KBM-7 (cell line): ENCODE measurements around the gene DKC1.

Experiments
- DNase-seq: peaks from one replicate; pipeline ENCODE4 v3.0.0-alpha.2; 2015
- in situ Hi-C: fragments of 300-500 bp; cut with MboI; formaldehyde crosslinking; loops from 2 replicates; pipeline ENCODE4 v1.14.3; 2020; ENCODE audit warnings: low sequenced_read_pairs, low pct_unique_long_range_greater_than_20kb, mixed read lengths

DKC1 gene

GRCh38 chrX:154734061-154734781, 28.4 kb upstream of the DKC1 start:
- in situ Hi-C loops = no loop called here
- DNase-seq = peak; percentile 85

GRCh38 chrX:154735695-154736393, 26.8 kb upstream of the DKC1 start:
- no peak for DNase-seq
- in situ Hi-C loops = no loop called here

GRCh38 chrX:154737136-154737535, 25.5 kb upstream of the DKC1 start:
- in situ Hi-C loops = no loop called here
- DNase-seq = no peak

DNA sequence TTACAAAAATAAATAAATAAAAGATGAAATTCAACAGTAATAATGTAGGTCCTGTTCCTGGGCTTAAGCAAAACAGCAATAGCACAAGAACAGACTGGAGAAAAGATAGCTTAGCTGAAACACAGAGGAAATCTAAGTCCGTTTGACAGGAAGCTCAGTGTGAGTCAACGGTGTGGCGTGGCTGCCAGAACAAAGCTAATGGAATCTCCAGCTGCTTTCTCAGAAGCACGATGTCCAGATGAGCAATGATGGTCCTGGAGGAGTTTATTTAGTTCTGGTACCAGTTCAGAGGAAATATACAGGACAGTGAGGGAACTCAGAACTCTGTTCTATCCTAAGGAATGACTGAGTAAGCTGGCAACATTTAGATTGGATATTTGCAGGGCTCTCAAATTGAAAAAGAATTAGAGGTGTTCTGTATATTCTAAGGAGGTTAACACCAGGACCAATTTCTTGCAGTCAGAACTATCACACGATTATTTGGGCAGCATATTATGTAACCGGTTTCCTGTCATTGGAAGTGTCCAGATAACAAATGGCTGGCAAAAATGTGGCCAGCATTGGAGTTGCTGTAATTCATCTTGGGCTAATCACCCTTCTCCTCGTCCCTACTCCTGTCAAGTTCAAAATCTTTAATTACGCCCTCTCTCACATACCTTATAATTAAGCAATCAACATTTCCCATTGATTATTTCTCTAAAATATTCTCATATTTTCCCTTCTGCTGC, 24.5 kb upstream of the DKC1 start:
- in situ Hi-C loops = no loop called here
- DNase-seq = peak; percentile 40

DNA sequence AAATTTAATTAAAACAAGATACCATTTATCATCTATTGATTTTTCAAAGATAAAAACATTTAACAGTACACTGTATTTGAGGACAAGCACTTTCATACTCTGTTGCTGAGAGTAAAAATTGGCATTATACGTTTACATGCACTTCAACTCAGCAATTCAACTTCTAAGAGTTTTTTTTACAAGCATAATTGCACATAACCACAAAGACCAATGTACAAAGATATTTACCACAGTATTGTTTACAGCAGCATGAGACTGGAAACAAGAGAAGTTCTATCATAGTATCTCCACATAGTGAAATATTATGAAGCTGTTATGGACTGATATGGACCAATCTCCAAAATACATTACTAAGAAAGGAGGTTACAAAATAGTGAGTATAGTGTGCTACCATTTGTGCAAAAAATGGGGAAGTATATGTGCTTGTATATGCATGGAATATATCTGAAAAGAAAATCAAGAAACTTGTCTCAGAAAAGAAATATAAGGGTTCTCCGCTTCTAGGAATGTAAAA, 22.7 kb upstream of the DKC1 start:
- in situ Hi-C loops = no loop called here
- peak; percentile 46 for DNase-seq

GRCh38 chrX:154742613-154743012, 20.1 kb upstream of the DKC1 start:
- in situ Hi-C loops = no loop called here
- DNase-seq = no peak

DNA sequence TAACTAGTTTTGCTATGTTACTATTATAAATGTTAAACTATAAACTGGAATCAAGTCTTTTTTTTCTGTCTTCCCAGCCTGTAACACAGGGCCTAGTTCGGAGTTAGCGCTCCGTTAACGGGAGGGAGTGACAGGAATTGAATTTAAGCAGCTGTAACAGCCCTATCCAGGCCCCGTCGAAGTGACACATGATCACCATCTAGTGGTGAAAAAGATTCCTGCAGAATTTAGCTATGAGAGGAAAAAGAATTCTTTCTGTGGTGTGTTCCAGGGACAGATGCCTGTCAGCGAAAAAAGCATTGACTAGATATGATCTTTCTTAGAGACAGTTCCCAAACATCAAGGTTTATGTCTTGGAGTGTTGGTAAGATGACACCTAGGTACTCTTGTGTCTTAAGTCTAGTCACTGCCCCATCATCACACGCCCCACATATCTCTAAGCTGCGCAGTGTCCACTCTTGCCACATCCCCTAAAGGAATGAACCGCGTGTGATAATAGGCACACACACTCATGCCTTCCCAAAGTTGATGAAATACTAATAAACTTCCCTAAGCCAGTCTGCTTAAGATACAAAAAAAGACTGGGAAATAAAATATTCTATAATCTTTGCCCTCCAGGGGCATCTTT, 13.8 kb upstream of the DKC1 start:
- DNase-seq = peak; percentile 95
- in situ Hi-C loops = no loop called here

DNA sequence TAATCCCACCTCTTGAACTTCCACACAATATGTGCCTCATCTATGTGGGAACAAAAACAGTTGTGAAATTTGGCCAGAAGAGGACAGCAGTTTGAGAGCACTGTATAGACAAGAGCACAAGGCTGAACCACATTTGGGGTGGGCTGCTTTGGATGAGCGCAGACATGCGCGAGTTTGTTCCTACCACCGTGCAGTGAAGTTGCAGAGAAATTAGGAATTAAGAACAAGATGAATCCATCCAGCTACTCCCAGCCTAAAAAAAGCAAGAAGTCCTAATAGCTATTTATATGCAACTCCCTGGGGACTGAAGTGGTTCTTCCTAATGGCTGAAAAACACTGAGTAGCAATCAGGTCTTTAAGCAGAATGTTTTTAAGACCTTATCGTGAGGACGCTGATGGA, 12.8 kb upstream of the DKC1 start:
- in situ Hi-C loops = no loop called here
- peak; percentile 52 for DNase-seq

GRCh38 chrX:154750301-154751202, 12.1 kb upstream of the DKC1 start, which contains the start of gene GAB3:
Gene GAB3, minus strand, starts transcription at chrX:154751077. Its CDS starts 52 bp downstream, at chrX:154751025.
- in situ Hi-C loops = no loop called here

DNA sequence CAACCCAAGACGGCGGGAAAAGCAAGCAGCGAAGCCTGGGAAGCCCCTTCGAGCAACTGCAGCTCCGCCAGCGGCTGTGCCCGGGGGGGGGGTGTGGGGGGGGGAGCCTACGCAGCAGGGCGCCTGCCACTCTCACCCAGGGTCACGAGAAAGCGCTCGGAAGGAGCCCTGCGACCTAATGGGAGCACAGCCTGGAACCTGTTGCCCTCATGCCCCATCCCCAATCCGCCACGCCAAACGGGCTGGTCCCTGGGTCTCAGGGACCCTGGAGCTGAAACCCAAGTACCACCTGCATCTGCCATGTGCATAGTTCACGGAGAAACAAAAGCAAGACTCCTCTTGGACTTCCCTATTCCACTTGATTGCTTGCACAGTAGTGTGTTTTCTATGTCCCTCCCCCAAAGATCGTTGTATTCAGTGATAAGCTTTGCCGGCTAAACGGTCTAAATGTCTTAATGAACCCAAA, 11.4 kb upstream of the DKC1 start:
- DNase-seq = peak; percentile 81
- in situ Hi-C loops = no loop called here

More at GRCh38 chrX:154750301-154751202, 12.1 kb upstream of the DKC1 start, which contains the start of gene GAB3:
- peak; percentile 57 for DNase-seq

DNA sequence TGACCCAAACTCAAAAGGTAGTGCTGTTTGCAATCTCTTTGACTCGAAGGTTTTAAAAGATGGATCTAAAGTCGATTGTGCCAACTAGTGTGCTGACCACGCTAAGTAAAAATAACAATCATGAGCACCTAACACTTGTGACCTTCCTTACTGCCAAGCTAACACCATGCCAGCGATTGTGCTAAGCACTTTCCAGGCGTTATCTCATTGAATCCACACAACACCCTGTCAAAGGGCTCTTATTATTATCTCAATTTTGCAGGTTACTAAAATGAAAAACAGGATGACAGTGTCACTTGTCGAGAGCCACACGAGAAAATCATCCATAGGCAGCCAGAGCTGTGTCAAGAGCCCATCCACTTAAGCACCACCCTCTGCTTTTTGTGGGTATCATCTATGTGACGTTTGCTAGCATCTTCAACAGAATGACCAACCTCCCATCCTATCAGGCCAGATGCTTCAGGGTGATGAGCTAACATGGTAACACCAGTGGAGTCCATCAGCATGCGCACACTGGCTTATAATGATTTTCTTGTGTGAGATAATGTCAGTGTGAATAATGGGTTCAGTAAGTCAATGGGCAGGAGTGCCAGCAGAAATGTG, 10.9 kb upstream of the DKC1 start:
- DNase-seq = no peak
- in situ Hi-C loops = no loop called here

DNA sequence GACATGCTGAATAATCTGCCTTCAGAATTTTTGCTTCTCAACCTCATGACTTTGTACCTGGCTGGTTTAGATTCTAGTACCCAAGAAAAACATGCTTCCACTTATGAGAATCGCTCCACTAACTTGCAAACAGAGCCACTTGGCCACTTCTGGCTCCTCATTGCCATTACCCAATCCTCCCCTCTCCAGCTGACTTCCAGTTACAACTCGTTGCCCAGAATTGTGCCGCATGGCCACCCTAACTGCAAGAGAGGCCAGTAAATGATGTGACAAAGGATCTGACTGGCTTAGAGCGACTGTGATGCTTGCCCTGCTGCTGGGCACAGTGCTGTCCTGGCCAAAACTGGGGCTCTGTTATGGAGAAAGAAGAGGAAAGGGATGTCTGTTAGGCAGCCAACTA, 4.0 kb upstream of the DKC1 start:
- in situ Hi-C loops = no loop called here
- DNase-seq = no peak

DNA sequence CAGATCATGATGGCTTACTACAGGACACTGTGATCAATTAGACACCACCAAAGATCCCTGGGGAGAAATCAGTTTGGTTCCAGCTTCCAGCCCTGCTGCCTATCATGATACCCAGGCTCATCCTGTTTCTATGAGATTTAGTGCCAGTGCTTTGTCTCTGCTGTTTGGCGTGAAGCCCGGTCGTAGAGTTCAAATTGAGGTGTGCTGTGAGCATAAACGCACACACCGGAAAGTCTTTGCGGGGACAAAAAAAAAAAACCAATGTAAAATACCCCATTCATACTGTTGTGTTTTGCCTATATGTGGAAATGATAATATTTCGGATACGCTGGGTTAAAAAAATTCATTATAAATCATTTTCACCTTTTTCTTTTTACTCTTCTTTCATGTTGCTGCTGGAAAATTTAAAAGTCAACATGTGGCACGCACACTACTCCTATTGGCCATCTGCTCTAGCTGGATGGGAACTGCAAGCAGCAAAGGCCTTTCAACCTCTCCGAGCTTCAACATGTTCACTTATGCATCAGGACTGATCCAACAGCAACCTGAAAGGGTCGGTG, 607 bp upstream of the DKC1 start:
- in situ Hi-C loops = no loop called here
- no peak for DNase-seq

GRCh38 chrX:154774622-154775021, 12.0 kb downstream of the DKC1 start:
- in situ Hi-C loops = no loop called here
- DNase-seq = no peak

- DNase-seq = peak; percentile 42
- in situ Hi-C loops = no loop called here
Observed at GRCh38 chrX:154775419-154776349, 13.0 kb downstream of the DKC1 start.

DNA sequence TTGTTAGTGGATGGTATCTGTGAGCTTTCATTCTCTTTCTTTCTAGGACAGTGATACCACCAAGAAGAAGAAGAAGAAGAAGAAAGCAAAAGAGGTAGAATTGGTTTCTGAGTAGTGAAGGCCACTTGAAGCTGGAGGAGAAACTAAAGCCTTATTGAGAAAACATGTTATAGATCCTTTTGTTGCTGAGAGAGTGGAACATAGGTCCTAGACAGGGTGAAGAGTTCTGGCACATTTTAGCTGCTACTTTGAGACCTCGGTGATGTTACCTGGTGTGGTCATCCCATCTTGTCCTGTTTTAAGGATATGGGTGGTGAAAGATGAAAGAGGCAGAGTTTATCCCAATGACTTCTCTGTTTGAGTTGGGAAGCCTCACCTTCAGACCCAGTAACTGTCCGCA, 14.1 kb downstream of the DKC1 start:
- DNase-seq = no peak
- in situ Hi-C loops = no loop called here

- in situ Hi-C loops = no loop called here
- DNase-seq = no peak
Observed at GRCh38 chrX:154779261-154779660, 16.6 kb downstream of the DKC1 start.
